Measurements from ENCODE around the gene PDK4.

DNA sequence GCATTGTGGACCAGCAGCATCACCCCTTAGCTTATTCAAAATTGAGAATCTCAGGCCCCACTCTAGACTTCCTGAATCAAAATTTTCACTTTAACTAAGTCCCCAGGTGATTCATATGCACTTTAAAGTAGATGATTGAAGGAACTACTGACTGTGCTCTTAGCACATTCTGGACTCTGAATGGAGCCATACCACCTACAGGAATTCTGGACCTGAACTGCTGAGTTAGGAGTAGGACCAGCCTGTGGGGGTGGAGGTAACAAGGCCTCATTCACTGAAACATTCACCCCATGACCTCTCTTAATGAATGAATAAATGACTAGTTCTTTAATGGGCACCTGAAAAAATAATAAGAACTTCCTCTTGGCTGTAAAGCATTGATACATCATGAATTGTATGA lies 7.3 kb downstream of the PDK4 start:
- TF ChIP-seq CTCF (IDR thresholded peaks at IDR 0.05 in 2 of 3, conservative IDR thresholded peaks at IDR 0.05 in 1 of 3; ENCODE audit: control insufficient read depth in 2 of 3, extremely low read depth in 1 of 3, insufficient read depth in 1 of 3, low read depth in 3 of 3, low read length in 3 of 3): no peak
- TF ChIP-seq YY1 (IDR thresholded peaks at IDR 0.05; ENCODE audit: low read depth, low read length): no peak
- TF ChIP-seq SMAD5 (IDR thresholded peaks at IDR 0.05; ENCODE audit: low read depth): no peak
- TF ChIP-seq POLR2AphosphoS2 (IDR thresholded peaks at IDR 0.05; ENCODE audit: low read depth, low read length): no peak
- TF ChIP-seq FOS (IDR thresholded peaks at IDR 0.05; ENCODE audit: borderline replicate concordance, extremely low read depth, insufficient read length): no peak
- TF ChIP-seq IRF3 (IDR thresholded peaks at IDR 0.05): no peak
- TF ChIP-seq KDM1A (IDR thresholded peaks at IDR 0.05; ENCODE audit: borderline replicate concordance): no peak

All from GM12878 (cell line).